HCT116 (cell line): ENCODE results near the gene TRIM39.

Experiments used
- ATF3 ChIP-seq: IDR thresholded peaks from 2 replicates; pipeline ENCODE4 v1.6.1; 2012
- CTCF ChIP-seq, 3 experiments: fragments of 200-600 bp in 1 of 3; sonication (generic) in 1 of 3; IDR thresholded peaks in 2 of 3; conservative IDR thresholded peaks in 1 of 3; 2 replicates each; pipeline ENCODE4 v1.5.1; 2012 to 2017; ENCODE audit warnings: low read depth in 2 of 3, low read length in 2 of 3, antibody characterized with exemption in 1 of 3, borderline replicate concordance in 1 of 3, control low read depth in 1 of 3, mild to moderate bottlenecking in 1 of 3, mixed read lengths in 1 of 3, mixed run types in 1 of 3, moderate library complexity in 1 of 3; ENCODE audit not compliant: insufficient read depth in 1 of 3
- ELF1 ChIP-seq: IDR thresholded peaks from 2 replicates; pipeline ENCODE4 v1.6.1; 2012; ENCODE audit warnings: low read depth, borderline replicate concordance
- EZH2 ChIP-seq: fragments of 200-600 bp; sonication (generic); IDR thresholded peaks from 2 replicates; pipeline ENCODE4 v1.6.1; 2017; ENCODE audit warnings: antibody characterized with exemption, mixed run types
- EZH2phosphoT487 ChIP-seq: fragments of 200-600 bp; IDR thresholded peaks from 2 replicates; pipeline ENCODE4 v1.6.1; 2018; ENCODE audit warnings: antibody characterized with exemption, borderline replicate concordance
- POLR2A ChIP-seq: IDR thresholded peaks from 2 replicates; pipeline ENCODE4 v1.7.0; 2011; ENCODE audit warnings: borderline replicate concordance; ENCODE audit not compliant: insufficient read depth, insufficient read length; ENCODE audit errors: extremely low read depth
- POLR2AphosphoS5 ChIP-seq: IDR thresholded peaks from 2 replicates; pipeline ENCODE4 v1.6.1; 2011; ENCODE audit warnings: mild to moderate bottlenecking, low read depth, low read length, moderate library complexity
- RAD21 ChIP-seq: IDR thresholded peaks from 2 replicates; pipeline ENCODE4 v1.6.1; 2012; ENCODE audit warnings: low read depth, mild to moderate bottlenecking
- REST ChIP-seq: IDR thresholded peaks from 2 replicates; pipeline ENCODE4 v1.6.1; 2012; ENCODE audit warnings: low read depth
- SIN3A ChIP-seq: IDR thresholded peaks from 2 replicates; pipeline ENCODE4 v1.6.1; 2012; ENCODE audit warnings: low read depth
- SP1 ChIP-seq: IDR thresholded peaks from 2 replicates; pipeline ENCODE4 v1.6.1; 2012; ENCODE audit warnings: low read depth
- YY1 ChIP-seq: IDR thresholded peaks from 2 replicates; pipeline ENCODE4 v1.6.1; 2011; ENCODE audit warnings: low read length, low read depth, moderate library complexity, mild to moderate bottlenecking; ENCODE audit not compliant: insufficient replicate concordance; ENCODE audit errors: extremely low read depth
- ZFX ChIP-seq: fragments of 450-650 bp; IDR thresholded peaks from 2 replicates; pipeline ENCODE4 v1.6.1; 2017
- ZNF274 ChIP-seq: fragments of 200-500 bp; sonication (Bioruptor generic); IDR thresholded peaks from 2 replicates; pipeline ENCODE4 v1.6.1; 2014; ENCODE audit warnings: mild to moderate bottlenecking, low read depth, low read length, inconsistent platforms

- no peak for TF ChIP-seq ZNF274
- TF ChIP-seq ATF3: no peak
- no peak for TF ChIP-seq CTCF (IDR thresholded peaks at IDR 0.05 in 2 of 3, conservative IDR thresholded peaks at IDR 0.05 in 1 of 3; ENCODE audit: borderline replicate concordance in 1 of 3, insufficient read depth in 1 of 3, low read depth in 2 of 3, low read length in 2 of 3)
- TF ChIP-seq POLR2A: no peak
- TF ChIP-seq SP1: no peak
- TF ChIP-seq EZH2phosphoT487: no peak
- no peak for TF ChIP-seq REST
- TF ChIP-seq ELF1: no peak
- TF ChIP-seq EZH2: no peak
- no peak for TF ChIP-seq POLR2AphosphoS5
- no peak for TF ChIP-seq YY1
- TF ChIP-seq SIN3A: peak; percentile 59; the same call in 1 of the 2 replicates
- no peak for TF ChIP-seq ZFX
- no peak for TF ChIP-seq RAD21
These were observed 562 bp downstream of the TRIM39 start for GRCh38 chr6:30327232-30327746.
